ENCODE results near the gene ADRA2A. TPM values are rescaled to one million over a fixed set of nuclear protein-coding genes. Genes with fewer than 3 reads are reported as not detected.

ADRA2A gene
- total RNA-seq (not detected), polyA plus RNA-seq (not detected), total RNA-seq (0 to 0.08 (median 0) reads per million in 6 experiments)

DNA sequence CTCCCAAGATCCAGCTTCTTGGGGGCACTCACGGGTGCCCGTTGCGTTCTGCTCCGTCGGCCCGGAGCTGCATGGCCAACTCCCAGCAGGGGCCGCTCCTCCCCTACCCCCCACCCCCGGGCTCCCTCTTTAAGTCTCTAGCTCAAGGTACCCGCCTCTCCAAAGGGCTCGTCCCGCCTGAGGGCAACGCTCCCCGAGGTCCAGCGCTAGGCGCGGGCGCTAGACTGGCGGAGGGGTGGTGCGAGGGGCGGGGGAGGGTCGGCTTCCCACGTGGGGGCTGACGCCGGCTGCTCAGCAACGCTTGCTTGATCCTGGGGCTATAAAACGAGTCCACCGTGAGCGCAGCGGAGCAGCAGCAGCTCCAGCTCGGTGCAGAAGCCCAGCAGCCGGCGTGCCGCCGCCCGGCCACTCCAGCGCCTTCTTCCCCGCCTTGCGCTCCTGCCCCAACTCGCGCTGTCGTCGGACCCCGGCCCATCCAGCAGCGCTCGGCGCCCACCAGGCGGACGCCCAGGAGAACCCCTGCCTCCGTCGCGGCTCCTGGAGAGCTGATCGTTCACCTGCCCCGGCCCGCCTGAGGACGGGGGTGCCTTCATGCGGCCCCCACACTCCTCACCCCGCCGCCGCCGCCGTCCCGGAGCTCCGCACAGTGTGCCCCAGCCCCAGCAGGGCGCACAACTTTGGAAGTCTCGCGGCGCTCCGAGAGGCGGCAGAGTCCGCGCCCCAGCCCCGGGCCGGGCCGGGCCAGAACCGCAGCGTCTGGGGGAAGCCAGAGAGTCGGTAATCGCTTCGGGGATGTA is at the start of gene ADRA2A:
TSS of gene ADRA2A (plus strand) at position 348 of the 797 bp plus-strand sequence. CDS start 968 bp downstream, outside the sequence.
- Mint-ChIP-seq H3K27me3 (peaks cover 34 to 78% (median 61%) of the 10 kb centered on the region in 5 donors), H3K9me3 (peaks cover 0 to 3% (median 0%) of the 10 kb centered on the region in 9 donors), H3K4me3 (peak within 1 kb of the TSS; percentile 57 to 77 (median 75)), H3K4me1 (peaks cover 7 to 27% (median 16%) of the 10 kb centered on the region in 4 donors), H3K27ac (peak within 1 kb of the TSS in 1 of 10 donors; percentile 27), H3K36me3 (peaks cover 0 to 4% (median 2%) of the 10 kb centered on the region in 3 donors)
- DNase-seq (peak in 4 of 10 donors; percentile 4 to 21 (median 18)), ATAC-seq (peak; percentile 45 to 46)
- POLR2A ChIA-PET, result no interaction called here

- DNase-seq (no peak), ATAC-seq (no peak)
Observed at GRCh38 chr10:111030042-111030750, 46.6 kb upstream of the ADRA2A start.

DNA sequence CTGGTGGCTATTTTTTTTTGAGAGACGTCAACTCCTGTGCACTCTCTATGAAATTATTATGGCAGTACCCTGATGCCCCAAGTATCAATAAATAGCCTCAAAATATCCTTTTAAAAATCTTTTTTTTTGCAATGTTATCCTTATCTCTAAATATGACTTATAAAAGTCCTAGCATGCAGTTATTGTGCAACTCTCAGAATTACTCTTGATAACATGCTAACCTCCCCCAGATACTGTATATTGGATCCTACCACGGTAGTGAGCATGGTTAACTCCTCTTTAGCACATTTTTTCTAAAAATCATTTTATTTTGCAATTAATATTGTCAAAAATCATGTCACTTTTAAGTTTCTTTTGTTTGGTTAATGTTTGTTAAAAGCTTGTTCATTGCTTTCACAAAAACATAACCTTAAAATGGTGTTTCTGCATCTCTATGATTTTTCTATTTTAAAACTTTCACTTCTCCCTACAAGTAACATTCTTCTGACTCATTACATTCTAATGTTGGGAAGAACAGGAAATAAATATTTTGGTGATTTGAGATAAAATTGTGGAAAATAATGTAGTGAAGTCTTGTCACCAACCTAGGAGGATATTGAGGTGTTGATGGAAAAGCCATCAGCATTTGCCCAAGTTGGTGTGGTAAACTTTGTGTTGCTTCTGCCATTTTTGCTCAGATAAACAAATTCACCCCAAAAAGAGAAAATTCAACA is 42.1 kb upstream of the ADRA2A start:
- POLR2A ChIA-PET, result no interaction called here
- peaks cover 22 to 34% (median 33%) of the 10 kb centered on the region in 3 donors for H3K36me3 Mint-ChIP-seq
- H3K27me3 Mint-ChIP-seq, result peaks cover 0 to 6% (median 2%) of the 10 kb centered on the region in 5 donors
- H3K27ac Mint-ChIP-seq, result no peak overlapping the region
- H3K4me3 Mint-ChIP-seq, result no peak overlapping the region
- DNase-seq (no peak), ATAC-seq (no peak)
- no peaks in the 10 kb centered on the region for H3K4me1 Mint-ChIP-seq
- peaks cover 14 to 59% (median 37%) of the 10 kb centered on the region in 9 donors for H3K9me3 Mint-ChIP-seq

More at GRCh38 chr10:111030042-111030750, 46.6 kb upstream of the ADRA2A start:
- Mint-ChIP-seq H3K27me3 (no peaks in the 10 kb centered on the region), H3K4me3 (no peak overlapping the region), H3K4me1 (no peaks in the 10 kb centered on the region), H3K9me3 (peaks cover 16 to 84% (median 44%) of the 10 kb centered on the region in 9 donors), H3K27ac (no peak overlapping the region), H3K36me3 (peaks cover 31 to 66% (median 58%) of the 10 kb centered on the region in 3 donors)
- POLR2A ChIA-PET, result no interaction called here

- Mint-ChIP-seq H3K27me3 (peaks cover 0 to 10% (median 4%) of the 10 kb centered on the region in 5 donors), H3K9me3 (peaks cover 13 to 59% (median 41%) of the 10 kb centered on the region in 9 donors), H3K36me3 (peaks cover 19 to 35% (median 30%) of the 10 kb centered on the region in 3 donors), H3K4me3 (no peak overlapping the region), H3K4me1 (no peaks in the 10 kb centered on the region), H3K27ac (no peak overlapping the region)
- DNase-seq (no peak), ATAC-seq (no peak)
- POLR2A ChIA-PET, result no interaction called here
Observed at GRCh38 chr10:111035542-111035941, 41.3 kb upstream of the ADRA2A start.

GRCh38 chr10:111037858-111038257 is 39.0 kb upstream of the ADRA2A start:
- ATAC-seq (no peak), DNase-seq (no peak)
- Mint-ChIP-seq H3K27ac (no peak overlapping the region), H3K27me3 (peaks cover 1 to 11% (median 5%) of the 10 kb centered on the region in 5 donors), H3K9me3 (peaks cover 12 to 70% (median 53%) of the 10 kb centered on the region in 9 donors), H3K36me3 (peaks cover 10 to 43% (median 26%) of the 10 kb centered on the region in 3 donors), H3K4me3 (no peak overlapping the region), H3K4me1 (no peaks in the 10 kb centered on the region)
- POLR2A ChIA-PET, result no interaction called here

- Mint-ChIP-seq H3K27me3 (peaks cover 1 to 17% (median 10%) of the 10 kb centered on the region in 5 donors), H3K9me3 (peaks cover 12 to 70% (median 42%) of the 10 kb centered on the region in 9 donors), H3K27ac (no peak overlapping the region), H3K36me3 (peaks cover 0 to 43% (median 19%) of the 10 kb centered on the region in 3 donors), H3K4me1 (no peaks in the 10 kb centered on the region), H3K4me3 (no peak overlapping the region)
- POLR2A ChIA-PET, result no interaction called here
- DNase-seq (no peak), ATAC-seq (no peak)
Observed at GRCh38 chr10:111039522-111039921, 37.3 kb upstream of the ADRA2A start.

DNA sequence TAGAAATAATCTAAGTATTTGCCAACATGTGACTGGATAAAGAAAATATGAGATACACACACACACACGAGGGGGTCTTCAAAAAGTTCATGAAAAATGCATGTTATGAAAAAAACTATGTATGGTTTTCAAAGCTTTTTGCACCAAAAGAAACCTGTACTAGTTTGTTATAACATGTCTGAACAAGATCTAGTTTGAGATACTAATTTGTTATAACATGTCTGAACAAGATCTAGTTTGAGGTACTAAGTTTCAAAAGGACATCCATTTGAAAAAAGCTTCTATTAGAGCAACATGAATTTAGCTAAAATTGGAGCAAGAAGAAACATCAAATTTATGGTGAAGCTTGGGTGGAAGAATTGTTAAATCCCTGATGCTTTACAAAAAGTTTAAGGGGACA is 19.8 kb upstream of the ADRA2A start:
- no peak for DNase-seq
- POLR2A ChIA-PET, result no interaction called here
- ATAC-seq, result no peak
- H3K4me1 Mint-ChIP-seq, result no peaks in the 10 kb centered on the region
- H3K4me3 Mint-ChIP-seq, result no peak overlapping the region
- H3K27me3 Mint-ChIP-seq, result peaks cover 21 to 40% (median 31%) of the 10 kb centered on the region in 5 donors
- peaks cover 4 to 43% (median 12%) of the 10 kb centered on the region in 3 donors for H3K36me3 Mint-ChIP-seq
- H3K9me3 Mint-ChIP-seq, result peaks cover 11 to 62% (median 30%) of the 10 kb centered on the region in 9 donors
- no peak overlapping the region for H3K27ac Mint-ChIP-seq

- peaks cover 16 to 78% (median 42%) of the 10 kb centered on the region in 5 donors for H3K27me3 Mint-ChIP-seq
- no peak for ATAC-seq
- peaks cover 3 to 18% (median 13%) of the 10 kb centered on the region in 9 donors for H3K9me3 Mint-ChIP-seq
- H3K36me3 Mint-ChIP-seq, result peaks cover 0 to 20% (median 8%) of the 10 kb centered on the region in 3 donors
- H3K4me3 Mint-ChIP-seq, result no peak overlapping the region
- H3K4me1 Mint-ChIP-seq, result no peaks in the 10 kb centered on the region
- POLR2A ChIA-PET, result no interaction called here
- no peak for DNase-seq
- H3K27ac Mint-ChIP-seq, result no peak overlapping the region
Observed at GRCh38 chr10:111063471-111063870, 13.4 kb upstream of the ADRA2A start.

DNA sequence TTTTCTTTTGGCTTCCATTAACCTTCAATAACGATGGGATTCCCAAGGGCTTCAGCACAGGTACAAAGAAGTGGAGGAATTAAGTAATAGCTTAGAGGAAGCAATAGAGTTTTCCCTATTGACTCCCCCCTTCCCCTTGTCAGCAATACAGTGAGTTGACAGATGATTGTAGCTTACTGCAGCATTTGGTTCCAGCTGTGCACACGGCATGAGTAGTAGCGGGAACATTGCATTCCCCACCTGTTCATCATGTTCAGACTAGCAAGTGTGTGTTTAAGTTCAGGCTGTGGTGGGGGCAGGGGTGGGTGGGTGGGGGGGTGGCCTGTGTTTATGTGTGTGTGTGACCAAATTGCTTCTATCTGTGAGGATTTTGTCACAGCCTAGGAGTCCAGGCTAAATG is 4.6 kb upstream of the ADRA2A start:
- Mint-ChIP-seq H3K4me3 (no peak overlapping the region), H3K27me3 (peaks cover 41 to 64% (median 54%) of the 10 kb centered on the region in 5 donors), H3K4me1 (peaks cover 7 to 16% (median 11%) of the 10 kb centered on the region in 4 donors), H3K36me3 (no peaks in the 10 kb centered on the region), H3K27ac (no peak overlapping the region), H3K9me3 (peaks cover 0 to 4% (median 0%) of the 10 kb centered on the region in 9 donors)
- DNase-seq, result no peak
- ATAC-seq, result no peak
- POLR2A ChIA-PET, result no interaction called here

DNA sequence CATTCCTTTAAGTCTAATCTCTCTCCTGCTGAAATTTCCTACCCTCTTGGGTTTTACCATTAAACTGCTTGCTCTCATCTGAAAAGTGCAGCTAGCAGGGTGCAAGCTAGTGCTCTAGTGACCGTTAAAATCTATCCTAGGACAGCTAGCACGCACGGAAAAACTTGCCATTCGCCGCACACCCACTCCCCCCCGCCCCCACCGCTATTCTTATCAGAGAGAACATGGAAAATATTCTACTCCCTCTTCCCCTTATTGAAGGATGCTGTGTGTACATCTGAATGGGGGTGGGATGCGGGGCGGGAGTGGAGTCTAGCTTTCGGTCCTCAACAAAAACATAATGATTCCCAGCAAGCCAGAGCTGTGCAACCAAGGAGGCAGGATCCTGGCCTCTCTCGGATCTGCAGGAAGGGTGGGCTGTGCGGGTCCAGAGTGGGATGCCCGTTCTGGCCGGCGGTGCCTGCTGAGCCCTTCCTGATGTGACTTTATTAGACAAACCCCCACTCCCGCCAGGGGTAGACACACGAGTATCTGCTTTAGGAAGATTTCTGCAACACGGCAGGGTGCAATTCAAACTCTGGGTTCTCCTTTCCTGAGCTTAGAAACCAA is 1.1 kb upstream of the ADRA2A start:
- Mint-ChIP-seq H3K4me1 (peaks cover 7 to 27% (median 16%) of the 10 kb centered on the region in 4 donors), H3K4me3 (peak overlapping the region; percentile 53 to 76 (median 72)), H3K9me3 (peaks cover 0 to 3% (median 0%) of the 10 kb centered on the region in 9 donors), H3K27ac (no peak overlapping the region), H3K27me3 (peaks cover 42 to 79% (median 58%) of the 10 kb centered on the region in 5 donors), H3K36me3 (peaks cover 0 to 4% (median 0%) of the 10 kb centered on the region in 3 donors)
- DNase-seq, result no peak
- ATAC-seq, result peak in 1 of 2 donors; percentile 9
- POLR2A ChIA-PET, result interaction anchor here (0.7 kb wide), 1 partner anchor 17 kb away, joined by 3 read pairs; no protein-coding TSS in a partner anchor

GRCh38 chr10:111076191-111076681 is 593 bp upstream of the ADRA2A start:
- peak; percentile 76 to 80 for ATAC-seq
- peaks cover 0 to 4% (median 0%) of the 10 kb centered on the region in 3 donors for H3K36me3 Mint-ChIP-seq
- H3K27ac Mint-ChIP-seq, result no peak overlapping the region
- POLR2A ChIA-PET, result interaction anchor here (0.7 kb wide), 1 partner anchor 17 kb away, joined by 3 read pairs; no protein-coding TSS in a partner anchor
- H3K9me3 Mint-ChIP-seq, result peaks cover 0 to 3% (median 0%) of the 10 kb centered on the region in 9 donors
- peaks cover 40 to 78% (median 58%) of the 10 kb centered on the region in 5 donors for H3K27me3 Mint-ChIP-seq
- DNase-seq, result peak in 7 of 10 donors; percentile 10 to 43 (median 30)
- H3K4me1 Mint-ChIP-seq, result peaks cover 7 to 27% (median 16%) of the 10 kb centered on the region in 4 donors
- H3K4me3 Mint-ChIP-seq, result peak overlapping the region; percentile 53 to 76 (median 72)
